Parathyroid adenoma (tissue), 2 donors: ENCODE results near the gene PSRC1.
"Not testable (repeated sequence)": the region's sequence is repeated elsewhere in the genome, so short reads cannot be mapped to it uniquely, and the experiment has no call there.

Experiments used
- H2AFZ ChIP-seq: fragments of 300-600 bp; sonication (generic); one replicate; pipeline ENCODE4 v1.7.0; 2017; ENCODE audit warnings: antibody characterized with exemption, mild to moderate bottlenecking
- H3K27ac ChIP-seq: fragments of 300-600 bp; sonication (generic); one replicate; pipeline ENCODE4 v1.7.0; 2017
- H3K27me3 ChIP-seq: fragments of 300-600 bp; sonication (generic); one replicate; pipeline ENCODE4 v1.7.0; 2017; ENCODE audit warnings: low read length; ENCODE audit not compliant: control insufficient read depth, insufficient read depth
- H3K36me3 ChIP-seq: fragments of 300-600 bp; sonication (generic); one replicate; pipeline ENCODE4 v1.7.0; 2017; ENCODE audit warnings: low read length; ENCODE audit not compliant: control insufficient read depth, insufficient read depth
- H3K4me1 ChIP-seq: fragments of 300-600 bp; sonication (generic); one replicate; pipeline ENCODE4 v1.7.0; 2017; ENCODE audit warnings: control low read depth
- H3K4me2 ChIP-seq: fragments of 300-600 bp; sonication (generic); one replicate; pipeline ENCODE4 v1.7.0; 2017; ENCODE audit warnings: low read length
- H3K4me3 ChIP-seq: fragments of 300-600 bp; sonication (generic); one replicate; pipeline ENCODE4 v1.7.0; 2017; ENCODE audit warnings: low read depth, low read length
- H3K79me2 ChIP-seq: fragments of 300-600 bp; sonication (generic); one replicate; pipeline ENCODE4 v1.7.0; 2017; ENCODE audit warnings: control low read depth
- H3K9ac ChIP-seq: fragments of 300-600 bp; sonication (generic); one replicate; pipeline ENCODE4 v1.7.0; 2017; ENCODE audit warnings: mild to moderate bottlenecking
- H3K9me3 ChIP-seq: fragments of 300-600 bp; sonication (generic); one replicate; pipeline ENCODE4 v1.7.0; 2017; ENCODE audit warnings: low read length; ENCODE audit not compliant: control insufficient read depth
- CTCF ChIP-seq: fragments of 300-600 bp; sonication (generic); IDR thresholded peaks from one replicate; pipeline ENCODE4 v1.7.0; 2017; ENCODE audit warnings: antibody characterized with exemption, mild to moderate bottlenecking
- donor health status: primary hyperparathyroidism.

PSRC1 gene

GRCh38 chr1:109293026-109293425 lies 10.1 kb upstream of the PSRC1 start:
- no peak overlapping the region for H2AFZ ChIP-seq
- no peaks in the 10 kb centered on the region for H3K36me3 ChIP-seq
- H3K4me1 ChIP-seq, result no peaks in the 10 kb centered on the region
- no peak overlapping the region for H3K9ac ChIP-seq
- no peak overlapping the region for H3K4me2 ChIP-seq
- H3K4me3 ChIP-seq, result no peak overlapping the region
- no peaks in the 10 kb centered on the region for H3K27me3 ChIP-seq
- H3K79me2 ChIP-seq, result no peaks in the 10 kb centered on the region
- H3K9me3 ChIP-seq, result no peaks in the 10 kb centered on the region
- H3K27ac ChIP-seq, result no peak overlapping the region
- no peak for TF ChIP-seq CTCF

GRCh38 chr1:109292364-109292763 lies 9.4 kb upstream of the PSRC1 start:
- Histone ChIP-seq H3K4me3 (no peak overlapping the region), H3K4me1 (no peaks in the 10 kb centered on the region), H3K9ac (no peak overlapping the region), H3K9me3 (no peaks in the 10 kb centered on the region), H3K27ac (no peak overlapping the region), H3K36me3 (no peaks in the 10 kb centered on the region), H2AFZ (no peak overlapping the region), H3K79me2 (no peaks in the 10 kb centered on the region), H3K27me3 (no peaks in the 10 kb centered on the region), H3K4me2 (no peak overlapping the region)
- no peak for TF ChIP-seq CTCF

GRCh38 chr1:109290998-109291397 lies 8.1 kb upstream of the PSRC1 start:
- Histone ChIP-seq H3K9me3 (no peaks in the 10 kb centered on the region), H2AFZ (no peak overlapping the region), H3K4me2 (no peak overlapping the region), H3K4me1 (no peaks in the 10 kb centered on the region), H3K9ac (no peak overlapping the region), H3K79me2 (no peaks in the 10 kb centered on the region), H3K27me3 (no peaks in the 10 kb centered on the region), H3K27ac (no peak overlapping the region), H3K36me3 (no peaks in the 10 kb centered on the region), H3K4me3 (no peak overlapping the region)
- TF ChIP-seq CTCF, result no peak

- H3K4me3 ChIP-seq, result no peak overlapping the region
- H3K36me3 ChIP-seq, result no peaks in the 10 kb centered on the region
- no peak overlapping the region for H3K4me2 ChIP-seq
- H3K9me3 ChIP-seq, result no peaks in the 10 kb centered on the region
- H3K9ac ChIP-seq, result no peak overlapping the region
- no peak for TF ChIP-seq CTCF
- no peaks in the 10 kb centered on the region for H3K79me2 ChIP-seq
- no peak overlapping the region for H3K27ac ChIP-seq
- H3K4me1 ChIP-seq, result no peaks in the 10 kb centered on the region
- no peaks in the 10 kb centered on the region for H3K27me3 ChIP-seq
- no peak overlapping the region for H2AFZ ChIP-seq
Measured at GRCh38 chr1:109290137-109290536, 7.2 kb upstream of the PSRC1 start.

GRCh38 chr1:109286762-109287161 lies 3.8 kb upstream of the PSRC1 start:
- H3K27ac ChIP-seq, result not testable (repeated sequence)

More at GRCh38 chr1:109286762-109287161, 3.8 kb upstream of the PSRC1 start:
- not testable (repeated sequence) for H3K4me2 ChIP-seq, H3K9ac ChIP-seq, H3K27me3 ChIP-seq, H3K4me1 ChIP-seq, H2AFZ ChIP-seq, H3K9me3 ChIP-seq, H3K79me2 ChIP-seq, H3K36me3 ChIP-seq, H3K4me3 ChIP-seq
